Retina (tissue), 1 donor: ENCODE measurements around the gene CAMSAP1.
A peak's percentile ranks its signal among the peaks of the same experiment; 100 is the strongest.

Experiments used
- DNase-seq: peaks from one replicate; pipeline ENCODE4 v3.0.0-alpha.2; 2016

Gene CAMSAP1

GRCh38 chr9:135878528-135879236 is 28.7 kb downstream of the CAMSAP1 start:
- no peak for DNase-seq

- DNase-seq, result no peak
These were observed 29.4 kb downstream of the CAMSAP1 start for GRCh38 chr9:135877791-135878527.

- no peak for DNase-seq
These were observed 30.4 kb downstream of the CAMSAP1 start for GRCh38 chr9:135876936-135877335.

- DNase-seq, result no peak
These were observed 32.5 kb downstream of the CAMSAP1 start for GRCh38 chr9:135874859-135875258.

GRCh38 chr9:135869909-135870308 is 37.4 kb downstream of the CAMSAP1 start:
- DNase-seq, result no peak

- DNase-seq, result no peak
These were observed 41.8 kb downstream of the CAMSAP1 start for GRCh38 chr9:135865531-135865930.

- peak; percentile 62 for DNase-seq
These were observed 42.8 kb downstream of the CAMSAP1 start for GRCh38 chr9:135864447-135865049.

GRCh38 chr9:135862809-135863208 is 44.5 kb downstream of the CAMSAP1 start:
- no peak for DNase-seq

- no peak for DNase-seq
These were observed 48.7 kb downstream of the CAMSAP1 start for GRCh38 chr9:135858491-135859185.

DNA sequence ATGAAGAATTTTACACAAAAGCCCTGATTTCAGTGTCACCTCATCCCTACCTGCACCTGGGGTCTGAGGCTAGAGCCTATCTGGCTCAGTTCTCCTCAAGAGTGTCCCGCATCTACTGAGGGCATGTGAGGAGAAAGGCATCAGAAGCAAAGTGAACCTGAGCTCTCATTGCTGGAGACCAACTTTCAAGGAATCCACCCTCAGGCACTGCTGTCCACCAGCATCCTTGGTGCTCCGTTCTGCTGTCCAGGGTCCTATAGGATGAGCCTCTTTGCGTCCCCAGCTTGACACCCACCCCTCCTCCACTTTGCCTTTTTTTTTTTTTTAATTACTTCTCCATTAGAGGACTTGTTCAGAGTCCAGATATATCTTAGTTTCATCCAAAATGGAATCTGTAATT is 49.5 kb downstream of the CAMSAP1 start:
- DNase-seq, result no peak

DNA sequence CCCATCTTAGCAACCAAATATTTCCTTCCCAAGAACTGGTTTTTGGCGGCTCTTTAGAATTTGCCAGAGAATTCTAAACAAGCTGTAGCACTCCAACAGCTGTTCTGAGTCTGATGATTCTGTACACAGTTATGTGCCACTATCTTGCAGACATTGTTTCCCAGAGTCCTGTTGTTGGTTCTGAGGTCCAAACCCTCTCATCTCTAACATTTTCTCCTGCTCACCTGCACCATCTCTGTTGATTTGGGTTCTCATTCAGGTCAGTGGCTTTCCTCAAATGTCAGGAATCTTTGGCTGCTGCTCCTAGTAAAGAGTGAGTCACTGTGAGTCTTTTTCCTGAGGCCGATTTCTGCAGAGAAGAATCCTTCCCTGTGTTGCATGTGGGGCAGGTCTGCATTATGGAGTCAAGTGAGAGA is 50.0 kb downstream of the CAMSAP1 start:
- DNase-seq, result no peak

- no peak for DNase-seq
These were observed 55.6 kb downstream of the CAMSAP1 start for GRCh38 chr9:135851748-135852147.

GRCh38 chr9:135850737-135851136 is 56.6 kb downstream of the CAMSAP1 start:
- no peak for DNase-seq

DNA sequence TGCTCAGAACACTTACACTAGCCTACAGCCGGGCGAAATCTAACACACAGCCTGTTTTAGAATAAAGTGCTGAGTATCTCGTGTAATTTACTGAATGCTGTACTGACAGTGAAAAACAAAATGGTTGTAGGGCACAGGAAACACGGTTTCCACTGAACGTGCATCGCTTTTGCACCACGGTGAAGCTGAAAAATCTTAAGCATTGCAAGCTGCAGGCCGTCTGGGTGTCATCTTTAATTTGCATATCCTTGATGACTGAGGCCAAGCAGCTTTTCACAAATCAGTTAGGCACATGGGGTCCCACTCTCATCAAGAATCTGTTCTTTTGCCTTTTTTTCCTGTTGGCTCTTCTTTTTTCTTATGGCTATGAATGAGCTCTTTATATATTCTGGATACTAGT is 58.2 kb downstream of the CAMSAP1 start:
- DNase-seq, result no peak

GRCh38 chr9:135848341-135849047 is 58.9 kb downstream of the CAMSAP1 start:
- DNase-seq, result no peak

DNA sequence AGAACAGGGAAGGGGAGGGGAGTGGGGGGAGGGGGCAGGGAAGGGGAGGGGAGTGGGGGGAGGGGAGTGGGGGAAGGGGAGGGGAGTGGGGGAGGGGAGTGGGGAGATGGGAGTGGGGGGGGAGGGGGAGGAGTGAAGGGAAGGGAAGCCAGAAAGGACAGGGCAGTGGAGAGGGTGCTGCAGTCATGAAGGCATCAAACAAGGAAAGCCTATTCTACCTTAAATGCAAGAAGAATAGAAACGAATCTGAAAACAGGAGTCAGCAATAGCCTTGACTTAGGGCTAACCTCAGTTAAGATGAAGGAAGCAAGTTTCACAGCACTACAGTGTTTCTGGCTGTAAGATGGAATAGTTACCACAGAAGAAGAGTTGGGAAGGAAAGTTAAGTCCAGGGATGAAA is 59.5 kb downstream of the CAMSAP1 start:
- no peak for DNase-seq

DNA sequence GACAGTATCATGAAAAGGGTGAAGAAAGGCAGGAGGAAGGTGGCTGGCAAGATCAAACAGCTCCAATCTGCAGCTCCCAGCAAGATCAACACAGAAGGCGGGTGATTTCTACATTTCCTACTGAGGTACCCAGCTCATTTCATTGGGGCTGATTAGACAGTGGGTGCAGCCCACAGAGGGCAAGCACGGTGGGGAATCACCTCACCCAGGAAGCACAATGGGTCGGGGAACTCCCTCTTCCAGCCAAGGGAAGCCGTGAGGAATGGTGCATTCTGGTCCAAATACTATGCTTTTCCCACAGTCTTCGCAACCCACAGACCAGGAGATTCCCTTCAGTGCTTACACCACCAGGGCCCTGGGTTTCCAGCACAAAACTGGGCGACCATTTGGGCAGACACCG is 66.8 kb downstream of the CAMSAP1 start:
- no peak for DNase-seq

DNA sequence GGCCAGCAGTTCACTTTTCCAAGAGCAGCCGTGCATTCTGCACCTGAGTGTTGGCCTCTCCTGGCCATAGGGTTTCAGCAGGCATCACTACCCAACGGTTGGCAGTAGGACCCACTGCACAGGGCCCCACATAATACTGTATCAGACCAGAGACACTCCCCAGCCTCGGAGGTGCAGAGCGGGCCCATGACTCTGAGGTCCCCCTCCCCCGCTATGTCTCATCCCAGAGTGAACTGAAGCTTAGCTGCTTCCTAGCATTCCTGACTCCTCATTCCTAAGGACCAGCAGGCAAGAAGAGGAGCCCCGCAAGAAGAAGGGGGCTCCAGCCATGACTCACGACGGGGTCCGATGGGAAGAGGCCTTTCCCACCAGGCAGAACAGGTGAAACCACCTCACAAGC is 67.2 kb downstream of the CAMSAP1 start:
- no peak for DNase-seq

GRCh38 chr9:135839516-135839915 is 67.8 kb downstream of the CAMSAP1 start:
- no peak for DNase-seq

GRCh38 chr9:135835131-135835530 is 72.2 kb downstream of the CAMSAP1 start:
- no peak for DNase-seq

- no peak for DNase-seq
These were observed 73.5 kb downstream of the CAMSAP1 start for GRCh38 chr9:135833864-135834263.

- DNase-seq, result no peak
These were observed 76.8 kb downstream of the CAMSAP1 start for GRCh38 chr9:135830496-135830895.

DNA sequence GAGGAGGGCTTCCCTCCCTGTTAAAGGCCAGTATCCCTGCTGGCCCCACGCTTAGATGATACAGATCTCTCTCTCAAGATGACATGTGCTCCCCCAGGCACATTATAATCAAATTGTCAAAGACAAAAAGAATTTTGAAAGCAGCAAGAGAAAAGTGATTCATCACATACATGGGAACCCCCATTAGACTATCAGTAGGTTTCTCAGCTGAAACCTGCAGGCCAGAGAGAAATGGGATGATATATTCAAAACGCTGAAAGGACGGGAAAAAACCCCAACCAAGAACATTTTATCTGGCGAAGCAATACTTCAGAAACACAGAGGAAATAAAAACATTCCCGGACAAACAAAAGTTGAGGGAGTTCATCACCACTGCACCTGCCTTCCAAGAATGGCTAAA is 78.7 kb downstream of the CAMSAP1 start:
- DNase-seq, result no peak
